ENCODE data around the gene RPS3.

The RPS3 gene

DNA sequence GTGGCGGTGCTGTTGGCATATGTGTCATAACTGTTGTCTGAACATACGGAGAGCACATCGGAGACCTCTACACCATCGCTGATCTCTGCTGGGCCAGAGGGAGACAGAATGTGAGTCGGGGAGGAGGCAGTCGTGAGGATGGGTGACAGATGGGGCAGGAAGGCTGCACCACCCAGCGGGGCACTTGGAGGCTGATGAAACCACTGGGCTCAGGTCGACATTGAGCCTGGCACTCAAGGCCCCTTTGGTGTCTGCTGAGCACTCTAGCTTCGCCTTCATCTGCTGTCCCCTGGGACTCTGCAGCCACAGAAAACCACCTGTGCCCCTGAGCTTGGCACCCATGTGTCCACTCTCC is 36.2 kb downstream of the RPS3 start:
- no peak for DNase-seq (ENCODE audit: low spot score)

DNA sequence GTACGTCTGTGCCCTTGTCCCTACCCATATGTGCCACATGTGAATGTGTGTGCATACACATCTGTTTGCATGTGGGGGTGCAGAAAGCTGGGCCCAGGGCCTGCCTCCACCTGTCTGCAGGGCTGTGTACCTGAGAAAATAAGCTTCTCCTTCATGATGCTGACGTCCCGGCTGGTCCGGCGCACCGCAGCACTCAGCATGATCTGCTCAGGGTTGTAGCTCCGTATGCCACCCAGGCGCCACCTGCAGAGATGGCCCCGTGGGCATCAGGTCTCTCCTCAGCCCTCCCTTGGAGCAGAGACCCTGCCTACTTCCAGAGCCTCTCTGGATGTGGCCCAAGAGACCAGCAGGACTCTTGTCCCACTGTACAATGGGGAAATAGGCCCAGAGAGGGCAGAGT is 37.5 kb downstream of the RPS3 start:
- no peak for DNase-seq (ENCODE audit: low spot score)

DNA sequence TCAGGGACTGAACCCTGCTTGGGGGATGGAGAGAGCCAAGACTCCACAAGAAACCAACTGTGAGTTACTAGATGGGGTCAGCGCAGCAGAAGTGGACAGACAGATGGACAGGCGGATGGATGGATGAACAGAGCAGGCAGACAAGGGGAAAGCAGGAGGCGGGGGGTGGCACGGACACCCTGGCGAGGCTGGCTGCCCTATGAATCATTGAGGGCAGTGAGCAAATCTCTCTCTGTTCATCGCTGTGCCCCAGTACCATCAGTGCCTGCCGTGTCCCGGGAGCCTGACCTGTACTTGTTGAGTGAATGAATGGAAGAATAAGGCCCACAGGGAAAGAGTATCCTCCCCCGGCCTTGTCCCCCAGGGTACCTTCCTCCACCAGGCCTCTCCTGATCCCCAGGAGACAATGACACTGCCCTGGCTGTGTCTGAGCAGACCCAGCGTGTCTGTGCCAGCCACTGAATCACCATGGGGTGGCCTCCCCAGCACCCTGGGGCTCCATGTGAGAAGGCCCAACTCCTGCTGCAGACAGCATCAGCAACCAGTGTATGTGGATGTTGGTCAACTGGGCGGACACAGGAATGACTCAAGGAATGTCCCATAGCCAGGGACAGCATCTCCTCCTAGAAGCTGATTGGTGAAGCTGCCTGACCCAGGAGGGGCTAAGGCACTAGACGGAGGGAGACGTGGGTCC is 38.8 kb downstream of the RPS3 start:
- DNase-seq (ENCODE audit: low spot score) = no peak

DNA sequence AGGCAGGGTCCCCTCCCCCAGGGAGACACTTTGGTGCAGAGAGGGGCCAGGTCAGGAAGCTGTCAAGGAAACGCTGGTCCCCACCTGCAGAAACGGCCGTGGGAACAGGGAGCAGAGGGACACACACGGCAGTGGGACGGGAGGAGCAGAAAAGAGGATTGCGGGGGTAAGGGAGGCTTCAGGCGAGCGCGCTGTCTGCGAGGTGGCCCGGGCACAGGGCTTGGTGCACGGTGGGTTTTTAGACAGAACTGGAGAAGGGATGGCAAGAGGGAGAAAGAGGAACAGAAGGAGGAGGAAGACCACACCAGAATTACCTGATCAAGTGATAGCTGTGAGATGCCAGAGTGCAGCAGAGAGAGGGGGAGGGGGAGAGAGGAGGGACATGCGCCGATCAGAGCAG is 39.7 kb downstream of the RPS3 start:
- no peak for DNase-seq (ENCODE audit: low spot score)

DNA sequence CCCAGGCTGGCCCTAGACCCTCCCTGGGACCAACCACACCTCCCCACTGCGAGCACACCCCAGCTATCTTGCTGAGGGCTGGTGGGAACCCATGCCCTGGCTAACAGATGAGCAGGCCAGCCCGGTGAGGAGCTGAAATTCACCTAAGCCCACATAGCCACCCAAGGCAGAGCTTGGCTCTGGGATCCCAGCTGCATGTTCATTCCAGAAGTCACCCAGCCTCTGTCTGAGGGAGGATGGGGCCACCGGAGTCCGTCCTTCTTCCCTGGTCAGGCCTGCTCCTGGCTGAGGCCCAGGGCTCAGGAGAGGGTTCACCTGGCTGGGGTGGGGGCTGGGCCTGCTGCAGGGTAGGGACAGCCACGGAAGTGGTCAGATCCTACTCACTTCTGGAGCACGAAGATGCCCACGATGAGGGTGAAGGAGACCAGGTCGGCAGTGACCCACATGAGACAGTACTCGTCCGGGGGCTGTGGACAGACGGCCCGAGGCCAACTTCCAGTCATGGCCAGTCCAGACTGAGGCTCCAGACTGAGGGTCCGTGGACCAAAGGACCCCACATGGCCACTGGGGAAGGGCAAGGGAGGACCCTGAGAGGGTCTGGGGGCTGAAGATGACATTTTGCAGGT is 40.3 kb downstream of the RPS3 start:
- DNase-seq (ENCODE audit: low spot score) = no peak

DNA sequence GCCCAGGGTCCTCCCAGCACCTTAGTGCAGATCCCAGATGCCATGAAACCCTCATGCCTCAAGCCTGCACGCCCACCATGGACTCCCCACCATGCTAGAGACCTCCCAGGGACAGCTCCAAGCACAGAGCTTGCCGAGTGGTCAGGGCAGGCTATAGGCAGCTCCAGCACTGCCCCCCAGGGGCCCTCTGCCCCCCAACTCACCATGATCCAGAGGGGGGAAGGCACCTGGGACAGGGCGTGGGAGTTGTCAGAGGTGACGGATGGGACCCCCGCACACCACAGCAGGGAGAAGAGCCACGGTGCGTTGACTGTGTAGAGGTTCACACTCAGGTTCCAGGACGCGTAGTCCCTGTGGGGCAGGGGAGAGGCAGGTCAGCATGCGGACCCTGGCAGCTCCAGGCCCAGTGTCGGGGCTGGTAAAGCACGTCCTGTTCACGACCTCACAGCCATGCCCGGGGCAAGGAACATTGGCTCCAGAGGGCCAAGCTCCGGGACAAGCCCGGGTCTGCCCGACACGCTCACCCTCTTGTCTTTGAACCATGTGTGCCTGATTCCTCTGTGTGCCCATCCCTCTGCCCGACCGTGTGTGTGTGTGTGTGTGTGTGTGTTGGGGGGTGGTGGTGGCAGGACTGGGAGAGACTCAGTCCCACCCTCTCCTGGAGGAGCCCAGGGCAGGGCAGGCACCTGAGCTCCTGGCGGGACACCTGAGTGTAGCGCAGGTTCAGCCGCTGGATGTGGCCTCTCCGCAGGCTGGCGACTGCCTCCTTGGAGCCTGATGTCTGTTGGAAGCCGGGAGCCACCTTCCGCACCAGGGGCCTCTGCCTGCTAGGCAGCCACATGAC is 41.9 kb downstream of the RPS3 start:
- DNase-seq (ENCODE audit: low spot score) = no peak

DNA sequence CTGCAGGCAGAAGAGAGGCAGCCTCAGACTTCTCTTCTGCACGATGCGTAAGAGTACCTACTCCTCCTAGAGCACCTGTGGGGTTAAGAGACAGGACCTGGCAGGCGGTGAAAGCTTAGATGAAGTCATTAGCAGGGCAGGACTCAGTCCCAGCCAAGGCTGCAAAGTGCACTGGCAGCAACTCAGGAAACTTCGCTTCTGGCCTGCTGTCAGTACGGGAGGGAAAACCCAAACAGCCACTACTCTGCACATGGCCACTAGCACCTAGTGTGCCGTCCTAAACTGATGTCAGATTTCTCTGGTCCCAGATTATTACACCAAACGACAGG is 42.5 kb downstream of the RPS3 start:
- DNase-seq (ENCODE audit: low spot score) = no peak

DNA sequence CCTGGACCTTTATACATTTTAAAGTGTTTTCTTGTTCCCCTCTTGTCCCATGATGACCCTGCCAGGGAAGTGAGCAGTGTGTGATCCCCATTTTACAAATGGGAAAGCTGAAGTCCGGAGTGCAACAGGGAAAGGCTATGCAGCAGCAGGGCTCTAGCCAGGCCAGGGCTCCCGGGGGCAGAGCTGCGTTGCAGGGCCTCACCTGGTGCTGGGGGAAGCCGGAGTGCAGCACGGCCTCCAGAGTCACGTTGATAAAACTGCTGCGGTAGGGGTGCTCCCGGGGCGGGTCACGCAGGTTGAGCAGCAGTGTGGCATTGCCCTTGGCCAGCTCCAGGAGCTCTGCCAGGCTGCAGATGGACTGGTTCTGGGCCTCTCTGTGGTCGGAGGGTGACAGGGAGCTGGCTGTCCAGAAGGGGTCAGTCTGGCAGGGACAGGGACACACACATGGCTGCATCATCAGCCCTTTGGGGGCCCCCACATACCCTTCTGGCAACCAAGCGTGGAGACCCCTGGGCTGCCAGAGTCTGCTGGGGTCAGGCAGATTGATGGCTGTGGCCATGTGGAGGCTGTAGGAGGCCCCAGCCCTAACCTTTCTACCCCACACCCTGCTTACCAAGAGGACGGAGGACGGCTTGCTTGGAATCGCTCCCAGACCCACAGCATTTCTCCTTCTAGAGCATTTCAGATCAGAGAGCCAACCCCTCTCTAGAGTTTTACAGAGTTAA is 43.0 kb downstream of the RPS3 start:
- no peak for DNase-seq (ENCODE audit: low spot score)

DNA sequence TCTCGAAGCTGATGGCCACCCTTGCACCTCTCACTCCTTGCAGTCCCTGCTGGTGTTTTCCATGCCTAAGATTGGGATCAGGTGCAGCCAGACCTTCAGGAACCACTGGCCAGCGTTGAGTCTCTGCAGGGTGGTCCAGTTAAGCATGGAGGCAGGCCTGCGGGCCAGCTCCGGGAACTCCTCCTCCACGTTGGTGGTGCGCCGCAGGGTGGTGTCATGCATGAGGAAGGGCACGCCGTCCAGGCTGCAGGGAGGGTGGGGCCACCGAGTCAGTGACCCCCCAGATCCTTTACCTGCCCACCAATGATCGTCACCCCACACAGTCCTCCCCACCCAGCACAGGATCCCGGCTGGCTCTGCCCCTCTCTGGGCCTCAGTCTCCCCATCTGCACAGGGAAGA is 43.7 kb downstream of the RPS3 start:
- no peak for DNase-seq (ENCODE audit: low spot score)

DNA sequence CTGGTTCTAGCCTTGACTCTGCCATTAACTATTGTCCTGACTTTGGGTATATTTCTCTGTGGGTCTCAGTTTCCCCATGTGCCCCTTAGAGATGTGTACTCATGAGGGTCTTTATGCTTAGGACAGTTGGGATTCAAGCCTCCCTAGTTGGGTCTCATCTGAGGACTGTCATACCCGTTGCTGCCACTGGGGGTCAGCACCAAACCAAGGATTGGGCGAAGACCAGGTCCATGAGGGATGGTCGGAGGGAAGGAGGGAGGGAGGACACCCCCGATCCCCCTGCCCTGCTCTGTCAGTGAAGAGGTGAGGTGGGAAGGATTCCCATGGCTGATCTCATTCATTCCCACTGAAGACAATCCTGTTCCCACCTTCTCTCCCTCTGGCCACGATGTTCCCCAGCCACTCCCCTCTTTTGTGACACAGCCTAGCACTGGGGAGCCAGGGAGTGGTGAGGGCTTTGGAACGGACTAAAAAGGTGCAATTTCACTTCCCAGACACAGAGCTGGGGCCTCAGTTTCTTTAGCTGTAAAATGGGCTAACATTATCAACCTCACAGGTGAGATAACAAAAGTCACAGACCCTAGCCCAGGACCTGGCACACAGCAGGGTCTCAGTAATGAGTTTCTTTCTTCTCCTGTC is 46.1 kb downstream of the RPS3 start:
- DNase-seq (ENCODE audit: low spot score) = peak; percentile 53

DNA sequence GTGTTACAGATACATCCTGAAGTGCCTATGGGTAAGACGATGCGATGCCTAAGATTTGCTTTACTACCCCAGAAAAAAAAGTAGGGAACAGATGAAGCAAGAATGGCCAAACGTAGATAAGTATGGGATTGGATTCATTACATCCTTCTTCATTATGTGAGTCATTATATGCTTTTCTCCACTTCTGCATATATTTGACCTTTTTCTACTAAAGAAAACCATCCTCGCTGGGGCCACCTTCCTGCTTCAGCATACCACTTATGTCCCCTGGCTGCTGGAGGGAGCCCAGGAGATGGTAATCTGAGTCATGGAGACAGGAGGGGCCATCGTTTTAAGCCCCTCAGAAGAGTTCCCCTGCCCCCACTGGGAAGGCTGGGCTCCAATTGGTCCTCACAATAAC is 48.1 kb downstream of the RPS3 start:
- no peak for DNase-seq (ENCODE audit: low spot score)

DNA sequence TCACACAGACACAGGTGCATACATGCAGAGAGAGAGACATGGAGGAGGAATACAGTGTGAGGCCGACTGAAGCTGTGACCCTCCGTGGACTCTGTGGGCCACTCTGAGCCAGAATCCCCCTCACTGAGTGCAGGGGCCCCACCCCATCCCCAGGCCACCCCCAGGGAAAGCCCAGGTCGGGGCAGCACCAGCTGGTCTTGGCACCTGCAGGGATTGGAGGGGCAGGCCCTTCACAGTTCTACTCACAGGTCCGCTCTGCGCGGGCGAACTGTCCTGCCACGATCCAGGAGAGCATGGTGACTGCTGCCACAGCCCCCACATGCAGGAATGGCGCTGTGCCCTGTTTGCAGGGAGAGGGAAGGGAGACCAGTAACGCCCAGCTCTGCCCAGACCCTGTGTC is 50.0 kb downstream of the RPS3 start:
- DNase-seq (ENCODE audit: low spot score) = no peak

DNA sequence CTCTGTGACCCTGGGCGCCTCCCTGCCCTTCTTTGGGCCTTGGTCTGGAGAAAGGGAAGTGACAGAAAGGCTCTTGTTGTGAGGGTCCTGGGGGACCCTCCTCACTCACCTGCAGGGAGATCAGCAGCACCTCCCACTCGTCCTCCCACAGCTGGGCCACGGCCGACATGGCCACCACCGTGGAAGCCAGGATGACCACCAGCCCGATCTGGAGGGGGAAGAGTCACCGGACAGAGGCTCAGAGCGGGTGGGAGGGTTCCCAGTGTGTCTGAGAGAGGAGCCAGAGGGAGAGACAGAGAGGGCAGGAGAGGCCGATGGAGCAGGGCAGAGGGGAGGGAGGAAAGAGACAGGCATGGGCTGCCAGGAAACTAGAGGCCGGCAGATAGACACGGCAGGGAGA is 50.5 kb downstream of the RPS3 start:
- no peak for DNase-seq (ENCODE audit: low spot score)

DNA sequence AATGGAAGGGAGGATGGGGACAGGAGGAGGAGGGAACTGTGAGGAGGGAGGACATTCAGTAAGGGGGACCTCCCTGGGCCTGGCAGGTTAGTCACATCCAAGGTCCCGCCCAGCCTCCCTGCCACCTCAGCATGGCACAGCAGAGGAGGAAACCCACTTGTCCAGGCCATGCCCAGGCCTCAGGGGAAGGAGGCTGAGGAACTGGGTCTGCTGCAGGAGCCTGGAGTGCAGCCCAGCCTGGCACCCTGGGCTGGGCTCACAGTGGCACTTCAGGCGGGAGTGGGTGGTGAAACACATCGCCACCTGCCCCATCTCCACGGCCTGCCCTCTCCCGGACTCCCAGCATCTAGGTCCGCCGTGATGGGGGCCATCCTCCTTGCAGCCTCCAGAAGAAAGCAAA is 50.9 kb downstream of the RPS3 start:
- DNase-seq (ENCODE audit: low spot score) = no peak

DNA sequence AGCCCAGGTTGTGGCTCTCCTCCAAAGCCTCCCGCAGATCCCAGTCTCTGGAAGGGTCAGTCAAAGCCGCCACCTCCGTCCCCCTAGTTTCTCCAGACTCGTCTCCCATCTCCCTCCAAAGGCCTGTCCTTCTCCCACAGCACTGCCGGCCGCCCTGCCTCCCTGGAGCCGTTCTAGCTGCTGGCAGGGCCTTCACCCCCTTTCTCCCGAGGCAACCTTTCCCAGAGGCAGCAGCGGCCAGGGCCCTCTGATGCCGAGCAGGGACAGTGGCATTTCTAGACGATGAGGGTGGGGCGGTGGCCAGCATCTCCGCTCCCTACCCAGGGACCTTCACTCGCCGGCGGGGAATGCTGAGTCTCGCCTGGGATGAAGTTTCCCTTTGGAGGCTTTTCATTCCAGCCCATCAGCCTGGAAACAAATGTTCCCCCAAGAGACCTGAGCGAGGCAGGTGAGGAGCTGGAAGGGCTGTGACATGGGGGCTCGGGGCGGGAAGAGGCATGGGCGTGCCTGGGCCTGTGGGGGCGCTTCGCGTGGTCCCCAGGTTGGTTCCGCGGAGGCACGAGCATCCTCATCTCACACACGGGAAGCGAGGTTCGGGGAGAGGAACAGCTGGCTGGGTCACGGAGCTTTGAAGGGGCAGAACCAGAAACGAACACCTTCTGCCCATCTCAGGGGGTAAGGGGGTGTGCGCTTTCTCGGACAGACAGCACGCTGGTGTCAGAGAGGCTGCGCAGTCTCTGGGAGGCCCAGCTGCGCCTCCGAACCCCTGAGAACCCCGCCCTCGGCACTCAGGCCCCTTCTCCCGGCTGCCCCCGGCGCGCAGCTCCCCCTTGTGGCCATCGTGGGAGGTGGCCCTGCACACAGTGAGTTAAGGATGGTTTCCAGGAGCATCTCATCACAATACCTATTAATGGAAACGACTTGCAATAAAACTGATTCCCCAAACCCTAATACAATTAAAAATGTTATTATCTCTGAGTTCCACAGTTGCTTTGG is 51.8 kb downstream of the RPS3 start:
- no peak for DNase-seq (ENCODE audit: low spot score)

DNA sequence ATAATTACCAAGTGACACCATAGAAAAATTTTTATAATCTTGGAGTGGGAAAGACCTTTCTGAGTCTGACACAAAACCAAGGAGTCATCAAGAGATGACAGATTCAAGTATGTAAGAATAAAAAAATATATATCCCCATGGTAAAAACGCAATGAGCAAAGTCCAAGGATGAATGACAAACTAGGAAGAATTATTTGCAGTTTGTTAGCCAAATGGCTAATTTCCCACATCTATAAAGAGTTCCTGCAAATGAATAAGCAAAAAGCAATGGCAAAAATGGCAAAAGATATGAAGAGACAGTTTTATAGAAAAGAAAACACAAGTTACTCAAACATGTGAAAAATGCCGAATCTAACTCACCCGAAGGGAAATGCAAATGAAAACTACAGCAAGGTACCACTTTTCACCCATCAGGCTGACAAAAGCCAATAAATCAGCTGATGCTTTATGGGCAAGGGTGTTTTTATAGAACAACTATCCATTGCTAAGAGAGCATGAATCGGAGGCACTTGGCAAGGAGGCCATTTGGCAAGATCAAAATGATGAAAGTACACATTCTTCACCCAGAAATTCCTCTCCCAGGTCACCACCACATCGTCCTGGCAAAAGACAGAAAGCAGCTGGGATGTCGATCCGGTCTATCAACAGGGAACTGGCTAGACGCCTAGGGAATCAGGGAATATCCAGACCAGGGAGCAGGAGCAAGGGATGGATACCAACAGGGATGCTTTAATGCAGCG is 54.8 kb downstream of the RPS3 start:
- no peak for DNase-seq (ENCODE audit: low spot score)

DNA sequence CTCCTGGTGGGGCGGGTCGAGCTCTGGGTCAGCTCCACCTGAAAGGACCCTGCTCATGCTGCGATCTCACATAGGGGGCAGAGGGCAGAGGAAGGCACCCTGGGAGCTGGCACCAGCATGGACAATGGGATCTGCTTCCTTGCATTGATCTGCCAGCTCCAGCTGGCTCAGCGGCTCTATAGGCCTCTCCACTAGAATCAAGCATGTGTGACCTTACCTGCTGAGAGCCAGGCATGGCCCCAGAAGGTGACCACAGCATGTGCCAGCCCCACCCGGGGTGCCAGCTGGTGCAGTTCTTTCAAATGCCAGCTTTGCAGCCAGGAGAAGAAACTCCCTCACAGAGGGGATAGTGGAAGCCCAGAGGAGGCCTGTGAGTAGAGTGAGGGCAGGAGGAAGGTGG is 55.7 kb downstream of the RPS3 start:
- no peak for DNase-seq (ENCODE audit: low spot score)
